ENCODE results near the gene ZNF710. TPM values are rescaled to one million over a fixed set of nuclear protein-coding genes. Genes with fewer than 3 reads are reported as not detected.

ZNF710 gene
- total RNA-seq, 1 experiment from 2014 or later: 40.7 TPM

GRCh38 chr15:90067181-90067952 is 66.2 kb downstream of the ZNF710 start:
- no peaks in the 10 kb centered on the region for H3K27me3 ChIP-seq (ENCODE audit: insufficient read depth, low read length)
- Mint-ChIP-seq H3K27ac (no peak overlapping the region; a peak in 1 of 7 replicates), H3K36me3 (ENCODE audit: insufficient read depth in 1 of 3, low read depth in 3 of 3) (peaks cover 0 to 15% (median 6%) of the 10 kb centered on the region in 3 experiments; a peak in 4 of 7 replicates), H3K4me1 (peaks cover 22 to 25% of the 10 kb centered on the region in 2 experiments), H3K27me3 (ENCODE audit: low read depth) (no peaks in the 10 kb centered on the region), H3K9me3 (no peaks in the 10 kb centered on the region), H3K4me3 (no peak overlapping the region)
- no peak overlapping the region for H4K5ac ChIP-seq (ENCODE audit: insufficient read length, low read depth, low read length)
- no peak for TF ChIP-seq CTCF (conservative IDR thresholded peaks at IDR 0.05)
- no peak overlapping the region for H3K4me2 ChIP-seq (ENCODE audit: insufficient read depth, insufficient read length, low read length)
- no peaks in the 10 kb centered on the region for H3K23me2 ChIP-seq (ENCODE audit: insufficient read length, low read depth, low read length, poor library complexity, severe bottlenecking)
- WGBS (ENCODE audit: extremely low coverage, insufficient read length, low lambda C conversion rate): no CpG with 5 or more reads among the region's 55 CpGs
- H3K14ac ChIP-seq (ENCODE audit: insufficient read depth, low read length): no peak overlapping the region; the same call in 1 of the 2 replicates
- H3K79me1 ChIP-seq (ENCODE audit: insufficient read depth, low read depth, low read length, poor library complexity, severe bottlenecking): no peaks in the 10 kb centered on the region
- H2BK15ac ChIP-seq (ENCODE audit: low read depth, low read length): no peak overlapping the region
- no peak overlapping the region for H2AK5ac ChIP-seq (ENCODE audit: insufficient read length, low read length)
- H4K91ac ChIP-seq (ENCODE audit: insufficient read length, low read depth, low read length): no peak overlapping the region
- H2BK20ac ChIP-seq (ENCODE audit: low read depth, low read length, poor library complexity, severe bottlenecking): no peak overlapping the region
- H3K9me3 ChIP-seq (ENCODE audit: control insufficient read depth, low read depth, low read length): no peaks in the 10 kb centered on the region
- H4K8ac ChIP-seq (replicated peaks; ENCODE audit: insufficient read length, low read depth, low read length): no peak overlapping the region
- no peak overlapping the region for H3K4ac ChIP-seq (ENCODE audit: low read depth, low read length)
- no peak overlapping the region for H2BK12ac ChIP-seq (ENCODE audit: insufficient read length, low read depth, low read length)
- H2AFZ ChIP-seq (ENCODE audit: low read length): no peak overlapping the region
- DNase-seq: no peak
- H3K4me1 ChIP-seq (ENCODE audit: insufficient read depth, low read length): peaks cover 20% of the 10 kb centered on the region; the same call in 1 of the 2 replicates
- no peak overlapping the region for H2BK5ac ChIP-seq (ENCODE audit: insufficient read length, low read length)
- H3K18ac ChIP-seq (ENCODE audit: insufficient read length, low read depth, low read length): no peak overlapping the region
- H2BK120ac ChIP-seq (ENCODE audit: low read depth, low read length, poor library complexity, severe bottlenecking): no peak overlapping the region
- no peak overlapping the region for H3K9ac ChIP-seq (ENCODE audit: extremely low read depth, insufficient read length, low read length)
- H3K79me2 ChIP-seq (ENCODE audit: insufficient read depth, low read length): no peaks in the 10 kb centered on the region
- no peak overlapping the region for H3T11ph ChIP-seq (ENCODE audit: low read length)
- no peaks in the 10 kb centered on the region for H4K20me1 ChIP-seq (ENCODE audit: control insufficient read depth, insufficient read depth, insufficient read length)
- H3K56ac ChIP-seq (ENCODE audit: insufficient read length, low read depth, low read length): no peak overlapping the region
- H3K27ac ChIP-seq (ENCODE audit: insufficient read length, low read depth, low read length): no peak overlapping the region
- H3K23ac ChIP-seq (ENCODE audit: insufficient read length, low read depth, low read length): no peak overlapping the region
